Left renal cortex interstitium (tissue), 4 donors: ENCODE measurements around the gene CTSA. TPM values are rescaled to one million over a fixed set of nuclear protein-coding genes. Genes with fewer than 3 reads are reported as not detected.
A peak's percentile ranks its signal among the peaks of the same experiment; 100 is the strongest.
"Not testable (repeated sequence)": the region's sequence is repeated elsewhere in the genome, so short reads cannot be mapped to it uniquely, and the experiment has no call there.

Source experiments
- DNase-seq, 4 donors: peaks; one replicate each; pipeline ENCODE4 v3.0.0-alpha.2; 2013; ENCODE audit warnings: low read depth in 4 of 4, low spot score in 2 of 4, missing footprints in 1 of 4
- polyA plus RNA-seq, 4 donors: library from polyadenylated mRNA; unstranded; fragments of 120-200 nt; gene quantifications; one replicate each; pipeline ENCODE4 v1.2.1, GENCODE V29; 2013; ENCODE audit not compliant: insufficient read length in 4 of 4

The CTSA gene
- polyA plus RNA-seq, 4 donors, result 112 to 176 (median 131) TPM

GRCh38 chr20:45863543-45864470 is 27.3 kb upstream of the CTSA start:
- no peak for DNase-seq

DNA sequence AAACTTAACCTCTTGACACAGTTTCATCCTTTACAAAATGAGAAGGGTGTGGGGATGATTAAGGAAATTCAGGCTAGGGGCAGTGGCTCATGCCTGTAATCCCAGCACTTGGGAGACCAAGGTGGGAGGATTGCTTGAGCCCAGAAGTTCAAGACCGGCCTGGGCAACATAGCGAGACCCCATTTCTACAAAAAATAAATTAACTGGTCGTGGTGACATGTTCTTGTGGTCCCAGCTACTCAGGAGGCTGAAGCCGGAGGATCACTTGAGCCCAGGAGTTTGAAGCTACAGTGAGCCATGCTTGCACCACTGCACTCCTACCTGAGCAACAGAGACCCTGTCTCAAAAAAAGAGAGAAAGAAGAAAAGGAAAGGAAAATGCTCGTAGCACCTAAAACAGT is 24.7 kb upstream of the CTSA start:
- DNase-seq, result no peak

- no peak for DNase-seq
Observed at GRCh38 chr20:45867136-45867818, 23.9 kb upstream of the CTSA start.

DNA sequence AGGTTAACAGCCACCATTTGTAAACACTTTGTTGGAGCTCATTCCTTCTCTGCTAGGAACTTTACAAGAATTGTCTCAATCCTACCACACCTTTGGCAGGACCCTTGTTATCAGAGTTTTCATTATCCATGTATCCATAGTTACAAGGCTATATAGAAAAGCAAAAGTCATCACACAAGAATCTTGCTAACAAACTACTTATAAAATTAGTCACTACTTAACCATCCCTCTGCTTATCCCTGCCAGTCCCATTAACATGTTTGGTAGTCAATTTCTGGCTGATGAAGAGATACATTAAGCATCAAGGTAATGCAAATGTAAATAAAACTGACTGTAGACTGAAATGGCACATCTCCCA is 23.3 kb upstream of the CTSA start:
- no peak for DNase-seq

DNA sequence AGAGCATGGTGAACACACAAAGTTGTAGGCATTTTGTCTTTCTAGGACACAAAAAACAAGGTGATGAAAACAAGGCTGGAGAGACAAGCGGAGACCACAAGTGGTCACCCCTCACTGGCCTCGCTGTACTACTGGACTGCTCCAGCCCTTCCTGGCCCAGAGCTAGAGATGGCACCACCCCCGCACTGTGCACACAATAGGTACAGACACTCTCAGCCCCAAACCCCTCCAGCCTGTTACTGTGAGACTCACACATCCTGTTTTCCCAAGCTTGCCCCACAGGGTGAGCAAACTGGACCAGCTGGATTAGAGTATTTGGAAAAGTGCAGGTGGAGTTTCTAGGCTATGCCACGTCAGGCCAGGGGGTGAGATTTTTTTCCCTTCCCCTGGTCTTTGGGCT is 18.5 kb upstream of the CTSA start:
- DNase-seq, result no peak

DNA sequence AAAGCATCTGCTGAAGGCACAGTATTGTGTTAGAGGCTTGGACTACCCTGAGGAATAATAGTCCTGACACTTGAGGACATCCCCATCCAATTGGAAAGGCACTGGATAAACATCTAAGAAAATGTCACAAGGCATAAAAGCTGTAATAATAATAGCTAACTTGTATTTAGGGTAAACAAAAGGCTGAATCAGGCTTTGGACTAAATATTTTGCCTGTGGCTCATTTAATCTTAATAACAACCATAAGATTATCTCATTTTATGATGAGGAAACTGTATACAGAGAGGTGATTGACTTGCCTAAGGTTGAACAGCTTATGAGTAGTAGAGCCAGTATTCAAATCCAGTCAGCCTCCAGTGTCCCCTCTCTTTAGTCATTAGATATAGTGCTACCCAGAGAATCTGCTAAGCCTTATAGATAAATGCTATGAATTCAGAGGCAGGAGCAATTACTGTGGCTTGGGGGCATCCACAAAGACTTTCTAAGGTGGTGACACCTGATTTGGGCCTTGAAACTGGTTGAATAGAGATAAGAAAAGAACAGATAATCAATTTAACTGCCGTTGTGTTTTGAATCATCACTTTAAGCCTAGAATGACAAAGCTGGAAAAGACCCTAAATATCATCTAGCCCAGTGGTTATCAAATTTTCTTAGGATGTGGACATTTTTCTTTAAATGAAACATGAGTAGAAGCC is 17.6 kb upstream of the CTSA start:
- no peak for DNase-seq

DNA sequence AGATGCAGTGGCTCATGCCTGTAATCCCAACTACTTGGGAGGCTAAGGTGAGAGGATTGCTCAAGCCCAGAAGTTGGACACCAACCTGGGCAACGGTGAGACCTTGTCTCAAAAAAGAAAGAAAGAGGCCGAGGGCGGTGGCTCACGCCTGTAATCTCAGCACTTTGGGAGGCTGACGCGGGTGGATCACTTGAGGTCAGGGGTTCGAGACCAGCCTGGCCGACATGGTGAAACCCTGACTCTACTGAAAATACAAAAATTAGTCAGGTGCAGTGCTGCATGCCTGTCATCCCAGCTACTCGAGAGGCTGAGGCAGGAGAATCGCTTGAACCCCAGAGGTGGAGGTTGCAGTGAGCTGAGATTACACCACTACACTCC is 17.0 kb upstream of the CTSA start:
- not testable (repeated sequence) for DNase-seq

DNA sequence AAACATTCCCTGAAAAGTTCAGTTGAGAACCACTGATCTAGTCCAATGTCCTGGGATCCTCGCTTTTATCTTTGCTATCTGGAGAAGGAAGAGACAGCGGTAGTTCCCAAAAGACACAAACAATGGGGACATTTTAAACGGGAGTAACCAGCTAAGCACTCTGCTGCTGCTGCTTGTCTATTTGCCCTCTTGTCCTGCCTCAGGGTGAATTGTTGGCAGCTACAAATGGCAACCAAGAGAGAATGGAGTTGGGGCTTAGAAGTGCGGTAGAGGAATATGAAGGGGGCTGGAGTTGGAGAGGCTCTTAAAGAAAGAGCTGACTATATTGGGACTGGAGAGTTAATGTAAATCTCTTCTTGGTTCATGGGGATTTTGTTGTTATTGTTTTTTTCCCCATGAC is 16.6 kb upstream of the CTSA start:
- no peak for DNase-seq

DNA sequence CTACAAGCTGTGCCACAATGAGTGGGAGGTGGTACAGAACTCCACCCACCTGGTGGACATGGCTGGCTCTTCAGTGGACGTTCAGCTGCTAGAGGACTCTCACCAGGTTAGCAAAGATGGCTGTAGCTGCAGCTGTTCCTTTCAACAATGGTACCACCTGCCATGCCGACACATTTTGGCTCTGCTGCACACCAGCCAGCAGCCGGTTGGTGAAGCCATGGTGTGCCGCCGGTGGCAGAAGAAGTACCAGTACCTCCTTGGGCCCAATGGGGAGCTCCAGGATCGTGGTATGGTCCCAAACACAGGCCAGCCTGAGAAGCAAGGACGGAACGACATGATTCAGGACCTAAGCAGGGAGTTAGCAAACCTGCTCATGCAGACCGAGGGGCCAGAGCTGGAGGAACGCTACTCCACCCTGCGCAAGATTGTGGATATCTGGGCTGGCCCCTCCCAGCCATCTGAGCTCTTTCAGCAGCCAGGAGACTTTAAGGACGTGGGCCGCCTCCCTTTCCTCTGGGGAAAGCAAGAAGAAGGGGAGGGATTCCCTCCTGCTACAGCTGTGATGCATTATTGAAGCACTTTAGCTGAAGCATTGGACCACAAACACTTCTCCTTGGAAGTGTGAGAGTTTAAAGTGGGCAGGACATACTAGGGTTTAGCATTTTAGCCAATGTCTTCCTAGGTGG is 12.9 kb upstream of the CTSA start:
- no peak for DNase-seq

DNA sequence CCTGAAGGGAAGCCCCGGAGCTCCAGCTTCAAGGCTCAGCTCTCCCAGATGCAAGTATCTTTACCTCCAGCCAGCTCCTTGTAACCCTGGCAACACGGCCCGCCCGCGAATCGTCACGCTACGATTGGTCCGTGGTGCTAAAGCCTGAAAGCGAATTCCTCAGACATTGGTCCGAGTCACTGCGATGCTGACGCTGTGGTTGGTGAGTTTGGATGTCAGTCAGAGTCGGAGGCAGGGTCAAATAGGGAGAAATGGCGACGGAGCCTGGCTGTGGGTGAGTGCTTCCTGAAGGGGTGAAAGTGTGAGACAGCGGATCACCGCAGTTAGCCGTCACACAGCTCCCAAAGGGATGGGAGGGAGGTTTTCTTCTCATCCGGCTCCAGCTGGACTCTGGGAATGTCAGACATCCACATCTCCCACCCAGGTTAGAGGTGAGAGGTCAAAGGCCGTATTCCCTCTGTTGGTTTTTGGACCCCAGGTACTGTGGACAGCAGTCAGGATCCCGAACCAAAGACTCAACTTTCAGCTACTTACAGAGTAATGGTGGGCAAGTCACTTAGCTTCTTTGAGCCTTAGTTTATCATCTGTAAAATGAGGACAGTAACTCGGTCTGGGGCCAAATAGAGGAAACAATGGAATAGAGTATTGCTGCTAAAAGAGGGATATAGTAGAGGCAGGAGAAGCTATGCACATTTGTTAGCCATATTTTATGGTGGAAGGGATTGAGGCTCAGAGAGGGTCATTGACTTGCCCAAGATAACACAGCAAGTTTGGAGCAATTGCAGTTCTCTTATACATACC is 9.9 kb upstream of the CTSA start, which contains the start of gene ZSWIM1:
TSS of gene ZSWIM1 (plus strand) at position 240 of the 801 bp plus-strand sequence. CDS start 1,366 bp downstream, outside the sequence.
- peak; percentile 97 to 100 (median 98) for DNase-seq

- DNase-seq, result no peak
Observed at GRCh38 chr20:45882469-45883099, 8.6 kb upstream of the CTSA start.

GRCh38 chr20:45883100-45883469 is 8.1 kb upstream of the CTSA start:
- no peak for DNase-seq

GRCh38 chr20:45886590-45887345 is 4.4 kb upstream of the CTSA start:
- no peak for DNase-seq

GRCh38 chr20:45887346-45887715 is 3.8 kb upstream of the CTSA start, which contains the start of gene SPATA25:
SPATA25 (minus strand) TSS chr20:45887622; CDS start chr20:45887590, 32 bp downstream.
- DNase-seq, result no peak

DNA sequence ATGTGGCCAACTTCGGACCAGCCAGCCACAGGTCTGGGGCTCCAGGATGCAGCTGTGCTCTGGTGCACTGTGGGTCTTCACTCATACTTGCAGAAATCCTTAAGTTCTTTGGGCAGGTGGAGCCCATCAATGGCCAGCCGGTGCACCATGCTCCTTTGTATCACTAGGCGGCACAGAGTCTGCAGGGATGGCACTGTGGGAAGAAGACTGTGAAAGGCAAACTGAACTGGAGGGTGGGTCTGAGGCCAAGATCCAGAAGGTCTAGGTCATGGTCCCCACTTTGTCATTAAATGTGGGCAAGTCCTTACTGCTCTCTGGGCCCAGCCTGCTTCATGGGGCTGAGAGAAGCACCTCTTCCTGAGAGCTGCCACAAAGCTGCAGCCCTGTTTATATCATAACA is 2.5 kb upstream of the CTSA start:
- DNase-seq, result no peak

- peak; percentile 37 to 83 (median 71) for DNase-seq
Observed at GRCh38 chr20:45890077-45890984, 804 bp upstream of the CTSA start.

DNA sequence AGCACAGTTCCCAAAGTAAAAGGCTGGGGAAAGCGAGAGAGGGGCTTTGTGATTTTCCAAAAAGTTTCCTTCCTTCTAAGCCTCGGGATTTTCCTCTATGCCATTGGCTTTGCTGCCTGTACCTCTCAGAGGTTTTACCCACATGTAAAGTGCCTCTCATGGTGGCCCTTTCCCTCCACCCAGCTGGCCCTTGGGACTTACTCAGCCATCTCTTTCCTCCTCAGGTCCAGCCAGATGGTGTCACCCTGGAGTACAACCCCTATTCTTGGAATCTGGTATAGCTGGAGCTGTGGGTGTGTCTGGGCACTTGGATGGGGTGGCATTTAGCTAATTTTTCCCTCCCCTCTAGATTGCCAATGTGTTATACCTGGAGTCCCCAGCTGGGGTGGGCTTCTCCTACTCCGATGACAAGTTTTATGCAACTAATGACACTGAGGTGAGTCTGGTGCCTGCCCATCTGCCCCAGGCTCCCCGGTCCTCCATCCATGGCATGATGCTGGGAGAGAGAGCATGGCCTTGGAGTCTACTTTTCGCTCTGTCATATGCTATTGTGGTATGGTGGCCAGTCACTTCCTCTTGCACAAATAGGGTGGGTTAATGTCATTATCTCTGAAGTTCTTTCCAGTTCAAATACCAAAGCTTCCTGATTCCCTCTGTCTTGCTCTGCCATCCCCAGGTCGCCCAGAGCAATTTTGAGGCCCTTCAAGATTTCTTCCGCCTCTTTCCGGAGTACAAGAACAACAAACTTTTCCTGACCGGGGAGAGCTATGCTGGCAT is 1.1 kb downstream of the CTSA start:
- DNase-seq, result no peak
